Measurements from ENCODE around the gene RPL5. TPM values are rescaled to one million over a fixed set of nuclear protein-coding genes. Genes with fewer than 3 reads are reported as not detected.

RPL5 gene
- total and polyA plus RNA-seq, 2 of the 4 experiments (the other 2 are of a cell fraction), result 1,406 to 1,679 TPM

GRCh38 chr1:92791487-92792066, 40.3 kb upstream of the RPL5 start:
- Histone ChIP-seq H3K56ac (ENCODE audit: extremely low read depth, insufficient read depth, low read length) (no peak overlapping the region), H3K27ac (ENCODE audit: insufficient read depth, low read length) (no peak overlapping the region), H3K36me3 (ENCODE audit: control insufficient read depth, insufficient read depth, low read length) (no peaks in the 10 kb centered on the region), H4K20me1 (ENCODE audit: insufficient read depth, low read length) (no peaks in the 10 kb centered on the region), H3K9ac (ENCODE audit: low read depth, low read length) (no peak overlapping the region), H2AFZ (replicated peaks; ENCODE audit: low read length, poor library complexity) (no peak overlapping the region), H2BK15ac (ENCODE audit: low read depth, low read length) (no peak overlapping the region), H3K23ac (ENCODE audit: low read depth, low read length) (no peak overlapping the region), H3K9me1 (ENCODE audit: insufficient read depth, low read length) (no peaks in the 10 kb centered on the region; the same call in 1 of the 2 replicates), H3K4me1 (ENCODE audit: control insufficient read depth, insufficient read depth, low read length) (peaks cover 2% of the 10 kb centered on the region; the same call in 1 of the 2 replicates), H4K8ac (ENCODE audit: low read depth in 2 of 2, low read length in 2 of 2) (no peak overlapping the region), H3K18ac (ENCODE audit: low read depth, low read length) (no peak overlapping the region), H2AK5ac (ENCODE audit: low read depth, low read length) (no peak overlapping the region), H3K27me3 (ENCODE audit: control insufficient read depth, insufficient read depth, low read length) (no peaks in the 10 kb centered on the region), H2BK5ac (ENCODE audit: low read depth, low read length, poor library complexity, severe bottlenecking) (no peak overlapping the region), H3K79me1 (ENCODE audit: low read depth in 1 of 2, low read length in 2 of 2) (no peaks in the 10 kb centered on the region), H2AK9ac (replicated peaks; ENCODE audit: low read depth, low read length, poor library complexity) (no peak overlapping the region), H3K4me3 (ENCODE audit: insufficient read depth, low read depth, low read length) (no peak overlapping the region), H3K14ac (replicated peaks; ENCODE audit: low read depth, low read length) (no peak overlapping the region), H2BK120ac (ENCODE audit: low read depth, low read length) (no peak overlapping the region), H4K5ac (ENCODE audit: low read depth, low read length) (no peak overlapping the region), H3K4me2 (ENCODE audit: low read depth, low read length) (no peak overlapping the region), H3K4ac (ENCODE audit: low read depth, low read length) (no peak overlapping the region), H2BK20ac (ENCODE audit: low read depth, low read length) (peak overlapping the region; percentile 27; the same call in 1 of the 2 replicates), H3K9me3 (ENCODE audit: control insufficient read depth, insufficient read depth, low read length) (peaks cover 6% of the 10 kb centered on the region; the same call in 1 of the 2 replicates), H4K91ac (ENCODE audit: insufficient read depth, low read depth, low read length) (no peak overlapping the region)
- ATAC-seq (ENCODE audit: low read depth), result no peak
- dilution Hi-C loops (cut with HindIII; ENCODE audit: low sequenced_read_pairs, unreplicated experiment) (no loop called here), intact Hi-C loops (cut with micrococcal nuclease) (no loop called here), in situ Hi-C loops (cut with MboI; ENCODE audit: low sequenced_read_pairs) (no loop called here)
- CTCF ChIA-PET, result interaction anchor here (1.4 kb wide), 1 partner anchor 43 kb away, joined by 4 read pairs; no protein-coding TSS in a partner anchor
- POLR2A ChIA-PET (ENCODE audit: unreplicated experiment), result no interaction called here
- no CpG with 5 or more reads among the region's 7 CpGs for WGBS, 2 experiments (ENCODE audit: extremely low coverage in 2 of 2, insufficient read length in 1 of 2)
- no peak for DNase-seq
- TF ChIP-seq, protein P1, sequence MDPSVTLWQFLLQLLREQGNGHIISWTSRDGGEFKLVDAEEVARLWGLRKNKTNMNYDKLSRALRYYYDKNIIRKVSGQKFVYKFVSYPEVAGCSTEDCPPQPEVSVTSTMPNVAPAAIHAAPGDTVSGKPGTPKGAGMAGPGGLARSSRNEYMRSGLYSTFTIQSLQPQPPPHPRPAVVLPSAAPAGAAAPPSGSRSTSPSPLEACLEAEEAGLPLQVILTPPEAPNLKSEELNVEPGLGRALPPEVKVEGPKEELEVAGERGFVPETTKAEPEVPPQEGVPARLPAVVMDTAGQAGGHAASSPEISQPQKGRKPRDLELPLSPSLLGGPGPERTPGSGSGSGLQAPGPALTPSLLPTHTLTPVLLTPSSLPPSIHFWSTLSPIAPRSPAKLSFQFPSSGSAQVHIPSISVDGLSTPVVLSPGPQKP (IDR thresholded peaks at IDR 0.05; ENCODE audit: borderline replicate concordance, low read depth, low read length), result no peak
- no peak for TF ChIP-seq MAZ (IDR thresholded peaks at IDR 0.05; ENCODE audit: borderline replicate concordance, low read depth, low read length)
- TF ChIP-seq, protein P2, sequence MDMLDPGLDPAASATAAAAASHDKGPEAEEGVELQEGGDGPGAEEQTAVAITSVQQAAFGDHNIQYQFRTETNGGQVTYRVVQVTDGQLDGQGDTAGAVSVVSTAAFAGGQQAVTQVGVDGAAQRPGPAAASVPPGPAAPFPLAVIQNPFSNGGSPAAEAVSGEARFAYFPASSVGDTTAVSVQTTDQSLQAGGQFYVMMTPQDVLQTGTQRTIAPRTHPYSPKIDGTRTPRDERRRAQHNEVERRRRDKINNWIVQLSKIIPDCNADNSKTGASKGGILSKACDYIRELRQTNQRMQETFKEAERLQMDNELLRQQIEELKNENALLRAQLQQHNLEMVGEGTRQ (IDR thresholded peaks at IDR 0.05; ENCODE audit: low read depth, low read length), result no peak
- TF ChIP-seq RAD21 (IDR thresholded peaks at IDR 0.05; ENCODE audit: low read length), result no peak
- no peak for TF ChIP-seq RFX5 (IDR thresholded peaks at IDR 0.05; ENCODE audit: low read depth, low read length)
- TF ChIP-seq SMC3 (IDR thresholded peaks at IDR 0.05; ENCODE audit: low read depth, low read length), result no peak
- TF ChIP-seq MXI1 (IDR thresholded peaks at IDR 0.05; ENCODE audit: borderline replicate concordance, low read depth, low read length), result no peak
- TF ChIP-seq FOS (IDR thresholded peaks at IDR 0.05; ENCODE audit: low read depth, low read length), result no peak
- TF ChIP-seq BHLHE40 (IDR thresholded peaks at IDR 0.05; ENCODE audit: low read depth, low read length), result no peak
- no peak for TF ChIP-seq RCOR1 (IDR thresholded peaks at IDR 0.05; ENCODE audit: insufficient replicate concordance, low read length)
- no peak for TF ChIP-seq MAFK (IDR thresholded peaks at IDR 0.05; ENCODE audit: low read depth, low read length)
- TF ChIP-seq CEBPB (IDR thresholded peaks at IDR 0.05; ENCODE audit: low read depth, low read length), result no peak
- TF ChIP-seq CHD1 (IDR thresholded peaks at IDR 0.05; ENCODE audit: low read depth, low read length), result no peak
- no peak for TF ChIP-seq NFE2L2 (IDR thresholded peaks at IDR 0.05; ENCODE audit: low read depth, low read length)
- BruUV-seq (replicated peaks), result no TSS peak

All from IMR-90 (cell line).